ENCODE measurements around the gene AFF1.
A peak's percentile ranks its signal among the peaks of the same experiment; 100 is the strongest.

AFF1 gene

GRCh38 chr4:87087015-87087414, 152.2 kb downstream of the AFF1 start:
- no peak for DNase-seq

- DNase-seq: no peak
Observed at GRCh38 chr4:87087420-87087819, 152.6 kb downstream of the AFF1 start.

GRCh38 chr4:87088186-87088585, 153.4 kb downstream of the AFF1 start:
- DNase-seq: no peak

- no peak for DNase-seq
Observed at GRCh38 chr4:87089368-87089767, 154.6 kb downstream of the AFF1 start.

DNA sequence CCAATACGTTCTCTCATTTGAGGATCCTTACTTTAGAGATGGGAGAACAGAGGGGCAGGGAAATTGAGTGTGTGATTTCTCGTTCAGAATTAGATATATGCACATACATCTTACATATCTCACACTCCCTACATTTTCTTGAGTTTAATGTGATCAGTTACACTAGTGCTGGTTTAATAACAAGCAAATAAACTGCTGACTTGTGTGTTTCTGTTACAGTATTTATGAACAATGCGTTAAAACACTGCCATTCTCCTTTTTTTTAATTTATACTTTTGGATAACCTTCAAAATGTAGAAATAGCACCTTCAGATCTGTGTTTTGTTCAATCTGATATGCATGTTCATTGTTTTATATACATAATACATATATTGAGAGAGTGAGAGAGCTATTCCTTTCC, 155.5 kb downstream of the AFF1 start:
- no peak for DNase-seq

DNA sequence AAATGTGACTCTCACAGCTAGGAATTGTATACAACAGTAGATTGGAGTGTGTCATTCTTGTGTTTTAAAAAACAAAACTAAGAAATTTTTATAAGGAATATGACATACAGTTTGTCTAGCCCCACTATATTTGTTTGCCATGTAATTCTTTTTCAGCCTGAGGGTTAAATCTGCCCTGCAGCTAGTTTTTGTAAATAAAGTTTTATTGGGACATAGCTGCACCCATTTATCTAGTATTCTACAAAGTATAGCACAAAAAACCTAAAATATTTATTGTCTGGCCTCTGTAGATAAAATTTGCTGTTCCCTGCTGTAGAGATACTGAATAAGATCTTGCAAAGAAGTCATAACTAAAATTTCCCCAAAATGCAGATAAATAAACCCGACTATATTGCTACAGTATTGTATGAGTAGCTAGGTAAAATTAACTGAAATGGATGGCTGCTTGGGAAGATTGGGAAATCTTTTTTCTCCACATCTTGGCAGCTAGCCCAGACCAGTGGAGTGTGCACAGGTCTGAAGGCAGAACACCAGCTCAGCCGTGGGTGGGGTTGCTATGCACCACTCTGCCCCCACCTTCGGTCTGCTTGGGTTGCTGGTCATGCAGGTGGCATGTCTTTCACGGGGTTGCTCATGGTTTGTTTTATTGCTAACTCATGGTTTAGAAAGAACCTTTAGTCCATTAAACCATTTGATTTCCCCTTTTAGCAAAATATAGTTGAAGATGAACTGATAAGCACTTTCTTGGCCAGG, 157.8 kb downstream of the AFF1 start:
- peak; percentile 32 to 60 for DNase-seq

DNA sequence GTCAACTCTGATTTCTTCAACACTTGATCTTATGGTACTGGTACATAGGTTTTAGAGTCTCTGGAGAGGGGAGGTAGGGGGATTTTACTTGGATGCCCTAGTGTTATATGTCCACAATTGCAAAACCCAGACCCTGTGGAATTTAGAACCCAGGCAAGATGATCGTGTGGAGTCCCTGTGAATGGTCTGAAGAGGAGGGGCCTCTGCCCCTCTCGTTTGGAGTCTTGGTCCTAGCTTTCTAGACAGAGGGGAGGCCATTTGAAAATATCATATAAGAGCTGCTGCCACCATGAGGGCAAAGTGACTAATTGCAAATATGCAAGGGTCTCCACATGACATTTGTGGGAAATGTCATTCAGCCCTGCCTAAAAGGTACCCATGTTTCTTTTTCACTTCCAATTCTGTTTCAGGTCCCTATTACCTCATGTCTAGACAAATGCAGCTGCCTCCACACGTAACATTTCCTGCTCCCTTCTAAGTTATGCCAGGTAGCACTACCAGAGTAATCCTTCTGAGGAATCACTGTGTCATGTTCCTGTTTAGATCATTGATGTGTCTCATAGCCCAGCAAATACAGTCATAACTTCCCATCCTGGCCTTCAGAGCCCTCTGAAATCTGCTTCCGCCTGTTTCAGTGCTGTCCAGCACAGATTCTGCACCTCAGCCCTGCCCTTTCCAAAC, 158.8 kb downstream of the AFF1 start:
- peak; percentile 20 to 29 for DNase-seq

DNA sequence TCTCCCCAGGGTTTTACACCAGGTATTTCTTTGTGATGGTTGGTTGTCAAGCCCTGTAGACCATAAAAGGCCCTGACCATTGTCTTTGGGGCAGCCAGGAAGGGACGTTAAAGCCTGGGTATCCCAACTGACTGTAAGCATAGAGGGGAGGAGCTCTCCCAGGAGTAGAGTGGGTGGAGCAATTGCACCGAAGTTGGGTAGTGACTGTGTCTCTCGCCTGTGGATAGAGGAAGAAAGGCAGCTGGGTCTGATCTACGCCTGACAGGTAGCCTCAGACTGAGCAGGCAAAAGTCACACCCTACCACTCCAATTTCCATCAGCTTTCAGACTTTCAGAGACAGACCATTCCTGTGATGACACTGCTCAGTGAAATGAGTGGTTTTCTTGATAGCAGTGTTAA, 162.3 kb downstream of the AFF1 start:
- no peak for DNase-seq

DNA sequence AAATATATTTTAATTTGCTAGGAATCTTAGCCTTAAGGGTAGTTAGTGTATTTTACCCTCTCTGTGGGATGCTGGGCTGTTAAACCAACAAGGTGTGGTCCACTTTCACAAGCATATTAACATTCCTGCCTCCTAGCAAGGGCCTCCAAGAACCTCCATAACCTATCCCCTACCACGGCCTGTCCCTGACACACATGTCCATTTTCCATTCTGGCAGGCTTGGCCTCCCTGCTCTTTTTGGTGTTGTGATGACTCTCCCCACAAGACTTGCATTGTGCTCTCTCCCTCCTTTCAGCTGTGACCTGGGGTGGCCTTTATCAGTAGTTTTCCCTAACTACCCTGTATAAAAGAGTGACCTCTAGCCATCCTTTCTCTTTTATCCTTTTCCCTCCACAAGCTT, 165.4 kb downstream of the AFF1 start:
- DNase-seq: no peak

DNA sequence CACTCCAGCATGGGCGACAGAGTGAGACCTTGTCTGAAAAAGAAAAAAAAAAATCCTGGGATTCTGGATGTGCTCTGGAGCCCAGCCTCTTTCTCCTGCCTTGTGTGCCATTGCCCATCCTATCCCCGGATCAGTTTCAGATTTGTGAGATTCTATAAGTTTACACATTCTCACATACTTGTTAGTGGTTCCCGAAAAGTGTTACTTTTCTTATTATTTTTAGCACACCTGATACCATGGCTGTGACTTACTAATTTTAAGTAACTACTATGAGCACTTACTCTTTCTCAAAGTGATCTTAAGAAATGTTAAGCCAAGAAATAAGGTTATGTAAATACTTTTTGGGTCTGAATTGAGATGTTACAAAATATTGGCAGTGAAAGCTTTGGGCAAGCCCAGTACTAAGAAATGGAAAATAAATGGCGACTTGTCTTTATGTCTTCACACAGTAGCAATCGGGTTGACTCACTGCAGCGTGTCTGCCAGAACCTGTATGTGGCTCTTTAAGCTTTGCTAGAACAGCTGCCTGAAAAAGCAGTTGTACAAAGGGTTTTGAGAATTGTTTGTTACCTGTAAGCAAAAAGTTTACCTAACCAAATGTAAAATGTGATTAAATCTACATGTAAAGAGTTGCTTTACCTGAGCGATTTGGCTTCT, 166.9 kb downstream of the AFF1 start:
- DNase-seq: no peak

- no peak for DNase-seq
Observed at GRCh38 chr4:87103086-87103485, 168.3 kb downstream of the AFF1 start.

DNA sequence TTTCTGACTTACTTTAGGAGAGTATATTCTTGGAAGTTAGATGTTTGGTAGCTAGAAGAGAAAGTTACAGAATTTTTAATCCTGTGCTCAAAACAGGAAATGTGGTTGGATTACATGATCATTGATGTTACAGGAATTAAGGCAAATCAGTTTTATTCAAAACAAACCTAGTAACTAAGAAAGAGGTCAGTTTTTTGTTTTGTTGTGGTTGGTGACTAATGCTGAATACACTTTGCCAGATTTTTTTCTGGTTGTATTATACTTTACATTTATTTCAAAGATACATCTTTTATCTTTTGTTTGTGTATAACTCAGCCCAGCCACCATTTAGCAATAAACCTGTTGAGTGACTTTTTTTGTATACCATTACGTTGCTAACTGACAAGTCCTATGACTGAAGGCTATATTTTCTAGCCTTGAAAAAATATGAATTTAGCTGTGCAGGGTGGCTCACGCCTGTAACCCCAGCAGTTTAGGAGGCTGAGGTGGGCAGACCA, 168.9 kb downstream of the AFF1 start:
- DNase-seq: no peak

GRCh38 chr4:87105101-87105845, 170.5 kb downstream of the AFF1 start:
- DNase-seq: no peak

- DNase-seq: no peak
Observed at GRCh38 chr4:87108142-87108546, 173.3 kb downstream of the AFF1 start.

DNA sequence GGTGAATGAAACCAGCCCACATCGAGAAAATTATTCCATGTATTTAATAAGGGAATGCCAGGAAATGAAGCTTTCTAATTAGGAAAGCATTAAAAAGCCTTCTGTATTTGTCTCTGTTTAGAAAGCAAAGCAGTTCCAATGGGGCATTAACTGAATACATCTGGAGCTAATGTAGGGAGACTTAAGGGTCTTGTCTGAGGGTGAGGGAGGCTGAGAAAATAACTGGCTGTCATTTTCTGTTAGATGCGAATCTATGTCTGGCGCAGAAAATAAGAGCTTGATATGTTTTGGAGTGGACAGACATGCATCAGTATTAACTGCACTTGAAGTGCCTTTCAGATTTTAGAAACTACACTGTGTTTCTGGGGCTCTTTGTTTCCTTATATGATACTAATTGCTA, 174.3 kb downstream of the AFF1 start:
- DNase-seq: no peak

DNA sequence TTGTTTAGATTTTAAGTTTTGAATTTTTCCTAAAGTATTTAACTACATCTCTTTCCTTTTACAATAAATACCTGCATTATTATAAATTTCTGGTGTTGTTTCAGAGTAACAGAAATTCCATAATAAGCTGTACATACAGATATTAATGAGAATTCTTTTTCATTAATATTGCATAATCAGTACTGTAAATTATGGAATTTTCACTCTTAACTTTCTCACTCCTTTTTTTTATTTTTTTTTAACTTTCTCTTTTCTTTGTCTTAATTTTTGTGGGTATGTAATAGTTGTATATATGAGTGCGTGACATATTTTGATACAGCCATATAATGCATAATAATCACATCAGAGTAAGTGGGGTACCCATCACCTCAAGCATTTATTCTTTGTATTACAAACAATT, 175.1 kb downstream of the AFF1 start:
- DNase-seq: no peak

- DNase-seq: no peak
Observed at GRCh38 chr4:87112063-87112462, 177.3 kb downstream of the AFF1 start.

DNA sequence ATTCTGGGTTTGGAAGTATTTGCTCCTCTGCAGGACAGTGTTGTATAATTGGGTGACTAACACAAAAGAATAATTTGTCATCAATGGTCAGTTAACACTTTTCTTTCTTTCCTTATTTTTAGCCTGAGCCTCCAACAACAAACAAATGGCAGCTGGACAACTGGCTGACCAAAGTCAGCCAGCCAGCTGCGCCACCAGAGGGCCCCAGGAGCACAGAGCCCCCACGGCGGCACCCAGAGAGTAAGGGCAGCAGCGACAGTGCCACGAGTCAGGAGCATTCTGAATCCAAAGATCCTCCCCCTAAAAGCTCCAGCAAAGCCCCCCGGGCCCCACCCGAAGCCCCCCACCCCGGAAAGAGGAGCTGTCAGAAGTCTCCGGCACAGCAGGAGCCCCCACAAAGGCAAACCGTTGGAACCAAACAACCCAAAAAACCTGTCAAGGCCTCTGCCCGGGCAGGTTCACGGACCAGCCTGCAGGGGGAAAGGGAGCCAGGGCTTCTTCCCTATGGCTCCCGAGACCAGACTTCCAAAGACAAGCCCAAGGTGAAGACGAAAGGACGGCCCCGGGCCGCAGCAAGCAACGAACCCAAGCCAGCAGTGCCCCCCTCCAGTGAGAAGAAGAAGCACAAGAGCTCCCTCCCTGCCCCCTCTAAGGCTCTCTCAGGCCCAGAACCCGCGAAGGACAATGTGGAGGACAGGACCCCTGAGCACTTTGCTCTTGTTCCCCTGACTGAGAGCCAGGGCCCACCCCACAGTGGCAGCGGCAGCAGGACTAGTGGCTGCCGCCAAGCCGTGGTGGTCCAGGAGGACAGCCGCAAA, 179.6 kb downstream of the AFF1 start:
- no peak for DNase-seq

DNA sequence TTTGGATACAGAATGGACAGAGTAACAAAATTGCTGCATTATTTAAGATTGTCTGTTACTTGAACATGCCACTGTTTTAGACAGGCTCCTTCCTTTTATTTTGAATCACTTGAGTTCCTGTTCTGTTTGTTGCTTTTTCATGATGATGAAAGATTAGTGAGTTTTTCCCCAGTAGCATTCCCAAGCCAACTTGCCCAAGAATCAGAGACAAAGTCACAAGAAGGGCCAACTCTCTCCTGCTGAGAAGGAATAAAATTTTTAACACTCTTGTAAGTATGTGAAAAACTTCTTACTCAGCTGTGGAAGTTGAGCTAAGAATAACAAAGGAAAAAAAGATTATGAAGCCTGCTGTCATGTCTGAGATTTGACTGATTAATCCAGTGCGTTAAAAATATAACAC, 181.4 kb downstream of the AFF1 start:
- DNase-seq: no peak

DNA sequence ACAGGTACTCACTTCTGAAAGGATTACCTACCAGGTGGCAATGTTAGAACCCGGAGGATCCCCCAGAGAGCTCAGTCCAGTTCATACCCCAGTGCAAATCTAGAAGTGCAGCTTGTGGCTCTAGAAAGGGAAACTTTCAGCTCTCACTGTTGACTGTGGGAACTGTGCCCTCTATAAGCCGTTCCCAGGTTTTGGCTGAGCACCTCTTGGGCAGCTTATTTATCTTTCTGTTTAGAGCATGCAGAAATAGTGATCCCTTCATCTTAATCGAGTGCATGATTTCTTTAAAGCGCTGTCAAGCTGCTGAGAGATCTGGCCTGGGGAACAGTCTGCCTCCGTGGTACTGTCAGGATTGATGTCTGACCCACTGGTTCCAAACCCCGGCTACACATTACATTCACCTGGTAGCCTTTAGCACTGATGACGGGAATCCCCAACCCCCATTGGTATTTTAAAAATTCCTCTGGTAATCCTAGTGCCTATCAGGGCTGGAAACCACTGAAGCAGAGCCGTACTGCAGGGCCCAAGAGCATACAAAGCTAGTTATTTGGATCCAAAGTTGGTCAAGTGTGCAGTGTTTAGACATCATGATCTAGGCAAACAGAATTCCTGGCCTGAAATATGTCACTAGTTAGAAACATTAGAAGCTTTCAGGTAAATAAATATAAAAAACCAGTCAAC, 182.4 kb downstream of the AFF1 start:
- no peak for DNase-seq

GRCh38 chr4:87117732-87118075, 182.9 kb downstream of the AFF1 start:
- no peak for DNase-seq

- DNase-seq: no peak
Observed at GRCh38 chr4:87118421-87118820, 183.6 kb downstream of the AFF1 start.
